GM13977 (cell line): ENCODE results near the gene ERC1.
"Not testable (repeated sequence)": the region's sequence is repeated elsewhere in the genome, so short reads cannot be mapped to it uniquely, and the experiment has no call there.

Experiments used
- DNase-seq: peaks from one replicate; pipeline ENCODE4 v3.0.0; 2012; ENCODE audit warnings: low spot score
- CTCF ChIP-seq: IDR thresholded peaks from 2 replicates; pipeline ENCODE4 v1.5.1; 2012; ENCODE audit warnings: mild to moderate bottlenecking, control low read depth; ENCODE audit not compliant: insufficient read depth; ENCODE audit errors: extremely low read depth, missing control alignments
- in situ Hi-C: fragments of 300-500 bp; cut with MboI; formaldehyde crosslinking; loops from one replicate; pipeline ENCODE4 v1.12.0; 2022; ENCODE audit warnings: low sequenced_read_pairs, low pct_unique_long_range_greater_than_20kb, mixed read lengths, inconsistent platforms; ENCODE audit not compliant: unreplicated experiment

The ERC1 gene

GRCh38 chr12:1138691-1139090 lies 147.7 kb downstream of the ERC1 start:
- in situ Hi-C loops: no loop called here
- no peak for TF ChIP-seq CTCF
- DNase-seq: no peak

- in situ Hi-C loops, DNase-seq: not testable (repeated sequence)
These were observed 155.7 kb downstream of the ERC1 start for GRCh38 chr12:1146758-1147157.

GRCh38 chr12:1147821-1148220 lies 156.8 kb downstream of the ERC1 start:
- in situ Hi-C loops: no loop called here
- no peak for DNase-seq

GRCh38 chr12:1157046-1157445 lies 166.0 kb downstream of the ERC1 start:
- TF ChIP-seq CTCF: no peak
- no peak for DNase-seq
- in situ Hi-C loops: no loop called here

More at GRCh38 chr12:1147821-1148220, 156.8 kb downstream of the ERC1 start:
- no peak for TF ChIP-seq CTCF

GRCh38 chr12:1161197-1161596 lies 170.2 kb downstream of the ERC1 start:
- no peak for TF ChIP-seq CTCF
- no peak for DNase-seq
- in situ Hi-C loops: no loop called here

GRCh38 chr12:1162081-1162760 lies 171.2 kb downstream of the ERC1 start:
- no peak for DNase-seq
- in situ Hi-C loops: no loop called here
- TF ChIP-seq CTCF: no peak

- no peak for DNase-seq
- no peak for TF ChIP-seq CTCF
- in situ Hi-C loops: no loop called here
These were observed 176.8 kb downstream of the ERC1 start for GRCh38 chr12:1167784-1168183.
